ENCODE measurements around the gene DDX24.

DDX24 gene

DNA sequence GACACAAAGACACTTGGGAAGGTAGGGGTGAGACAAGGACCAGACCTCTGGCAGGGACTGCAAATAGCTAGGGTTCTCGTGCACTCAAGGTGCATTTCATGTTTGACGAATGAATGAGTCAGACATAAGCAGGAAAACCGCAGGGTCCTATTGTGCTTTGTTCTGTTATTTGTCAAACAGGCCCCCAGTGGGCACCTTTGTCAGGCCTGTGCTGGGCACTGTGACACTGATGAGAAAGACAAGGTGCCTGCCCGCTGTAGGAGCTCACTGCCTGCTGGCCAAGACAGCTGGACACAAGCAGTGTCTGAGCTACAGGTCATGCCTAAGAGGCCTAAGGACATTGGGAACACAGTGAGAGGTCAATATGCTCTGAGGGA is 52.6 kb downstream of the DDX24 start:
- DNase-seq, result no peak

DNA sequence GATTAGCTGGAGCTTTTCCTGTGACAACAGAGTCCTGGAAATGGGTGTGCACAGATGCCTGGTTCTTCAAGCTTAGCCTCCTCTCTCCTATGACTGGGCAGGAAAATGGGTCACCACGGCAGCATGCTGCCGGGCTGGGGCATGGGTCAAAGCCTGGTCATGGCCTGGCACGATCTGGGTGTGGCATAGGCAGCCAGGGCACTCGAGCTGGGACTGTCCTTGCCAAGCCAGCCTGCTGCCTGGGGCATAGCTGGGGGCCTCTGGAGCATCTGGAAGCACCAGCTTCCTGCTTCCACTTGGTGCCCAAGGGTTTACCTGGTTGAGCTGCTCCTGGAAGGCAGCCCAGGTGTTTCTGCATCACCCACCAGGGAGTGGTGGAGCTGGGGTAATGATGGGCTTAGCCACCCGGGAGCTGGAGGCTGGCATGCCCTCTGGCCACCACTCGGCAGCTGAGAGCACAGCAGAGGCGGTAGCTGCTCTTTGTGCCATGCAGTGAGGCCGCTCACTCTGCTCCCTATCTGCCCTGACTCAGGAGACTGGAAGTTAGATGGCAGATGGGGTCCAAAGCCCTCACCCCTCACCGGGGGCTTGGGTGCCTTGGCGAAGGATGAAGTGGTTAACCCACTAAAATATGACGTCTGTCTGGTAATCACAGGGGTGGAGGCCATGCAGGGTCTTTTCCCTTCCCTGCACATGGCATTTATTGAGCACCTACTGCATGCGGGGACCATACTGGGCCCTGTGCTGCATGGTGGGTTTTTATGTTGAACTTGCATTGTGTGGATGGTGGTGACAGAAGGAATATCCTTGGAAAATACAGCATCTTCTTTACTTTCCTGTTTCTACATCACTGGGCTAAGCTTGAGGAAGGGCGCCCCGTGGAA is 53.2 kb downstream of the DDX24 start:
- no peak for DNase-seq

- no peak for DNase-seq
Measured at GRCh38 chr14:94026889-94027469, 54.0 kb downstream of the DDX24 start.

- DNase-seq, result peak; percentile 96
Measured at GRCh38 chr14:94026173-94026888, 54.7 kb downstream of the DDX24 start, which contains the start of gene OTUB2. Gene OTUB2, plus strand, starts transcription at chr14:94026340. Its CDS starts 198 bp downstream, at chr14:94026538.

DNA sequence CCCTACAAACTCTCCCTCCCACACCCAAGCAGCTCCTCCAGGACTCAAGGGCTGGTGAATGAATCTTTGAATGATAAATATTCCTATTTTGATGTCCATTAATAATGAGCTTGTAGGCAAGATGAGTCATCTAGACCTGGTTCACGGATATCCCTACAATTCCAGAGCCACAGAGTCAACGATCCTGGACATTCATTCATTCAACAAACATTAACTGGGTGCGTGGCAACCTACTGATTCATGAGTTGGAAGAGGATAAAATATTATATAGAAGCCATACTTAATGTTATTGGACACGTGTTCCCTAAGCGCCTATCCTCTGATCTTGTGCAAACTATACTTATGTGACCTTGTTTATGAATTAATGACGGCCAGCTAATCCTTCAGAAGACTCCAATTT is 55.3 kb downstream of the DDX24 start:
- no peak for DNase-seq

DNA sequence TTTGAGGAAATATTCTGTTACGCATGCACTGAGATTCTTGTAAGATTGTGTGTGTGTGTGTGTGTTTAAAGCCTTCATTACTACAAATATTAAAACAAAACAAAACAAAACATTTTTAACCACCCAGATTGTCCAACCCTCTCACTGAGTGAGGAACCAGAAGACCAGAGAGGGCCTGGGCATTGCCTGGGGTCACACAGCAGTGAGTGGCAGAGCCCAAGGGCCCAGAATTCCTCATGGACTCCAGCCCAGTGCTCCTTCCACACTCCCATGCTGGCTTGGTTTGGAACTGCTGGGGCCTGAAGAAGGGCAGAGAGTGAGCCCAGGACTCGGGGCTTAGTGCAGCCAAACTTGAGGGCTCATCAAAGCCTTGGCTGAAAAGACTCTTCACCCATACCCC is 56.5 kb downstream of the DDX24 start:
- DNase-seq, result no peak

DNA sequence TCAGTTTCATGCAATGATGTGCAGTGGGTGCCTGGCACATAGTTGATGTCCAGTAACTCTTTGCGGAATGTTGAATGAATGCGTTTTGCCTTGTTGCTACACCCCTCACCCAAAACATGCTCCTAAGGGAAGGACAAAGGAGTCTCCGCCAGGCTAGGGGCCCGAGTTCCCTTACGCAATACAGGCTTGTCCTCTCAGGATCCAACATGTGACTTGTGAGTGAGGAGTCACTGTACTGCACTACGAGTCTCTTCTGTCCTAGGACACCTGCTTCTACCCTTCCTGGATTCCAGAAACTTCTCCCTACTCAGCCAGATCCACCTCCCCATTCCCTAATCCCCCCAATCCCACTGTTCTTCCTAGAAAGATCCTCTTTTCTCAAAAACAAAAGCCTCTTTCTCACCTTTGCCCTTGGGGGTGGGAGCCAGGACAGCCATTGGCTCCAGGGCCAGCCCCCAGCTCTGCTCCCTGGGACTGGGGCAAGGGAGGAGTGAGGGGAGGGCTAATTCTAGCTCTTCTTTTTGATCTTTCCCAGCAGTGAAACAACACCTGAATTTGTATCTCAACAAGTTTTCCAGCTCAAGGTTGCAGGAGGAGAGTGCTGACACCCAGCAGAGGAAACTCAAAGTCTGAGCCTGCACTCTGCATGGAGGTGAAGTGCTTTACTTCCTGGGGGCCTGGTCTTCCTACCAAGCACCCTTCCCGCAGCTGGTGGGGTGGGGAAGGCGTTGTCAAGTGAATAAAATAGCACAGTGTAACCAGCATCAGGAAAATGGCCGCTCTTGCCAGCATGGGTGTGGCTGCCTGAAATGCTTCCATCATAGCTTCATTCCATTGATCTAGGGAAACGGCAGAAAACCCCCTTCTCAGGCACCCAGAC is 58.2 kb downstream of the DDX24 start:
- no peak for DNase-seq

DNA sequence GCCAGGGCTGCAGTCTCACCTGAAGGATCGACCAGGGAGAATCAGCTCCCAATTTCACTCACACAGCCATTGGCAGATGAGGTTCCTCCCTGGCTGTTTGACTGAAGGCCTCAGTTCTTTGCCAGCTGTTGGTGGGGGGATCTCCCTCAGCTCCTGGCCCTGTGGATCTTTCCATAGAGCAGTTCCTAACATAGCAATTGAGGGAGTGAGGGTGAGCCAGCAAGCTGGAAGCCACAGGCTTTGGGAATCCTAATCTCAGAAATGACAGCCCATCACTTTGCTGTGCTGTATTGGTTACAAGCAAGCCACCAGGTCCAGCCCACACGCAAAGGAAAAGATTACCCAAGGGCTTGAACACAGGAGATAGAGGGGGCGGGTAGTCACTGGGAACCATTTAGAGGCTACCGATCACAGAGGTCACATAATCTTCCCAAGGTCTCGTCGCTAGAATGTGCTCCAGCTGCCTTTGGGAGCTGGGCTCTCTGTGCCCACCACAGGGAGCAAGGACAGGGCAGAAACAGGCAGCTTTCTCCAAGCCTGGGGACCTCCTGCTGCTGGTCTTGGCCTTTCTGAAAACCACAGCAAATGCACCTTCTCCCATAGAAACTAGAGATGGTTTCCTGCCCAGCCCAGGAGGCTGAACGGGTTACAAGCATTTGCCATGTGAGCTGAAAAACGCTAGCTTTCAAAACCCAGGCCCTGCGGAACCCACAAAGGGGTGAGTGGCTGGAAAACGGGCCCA is 59.4 kb downstream of the DDX24 start:
- DNase-seq, result no peak

GRCh38 chr14:94021001-94021400 is 60.0 kb downstream of the DDX24 start:
- DNase-seq, result no peak

DNA sequence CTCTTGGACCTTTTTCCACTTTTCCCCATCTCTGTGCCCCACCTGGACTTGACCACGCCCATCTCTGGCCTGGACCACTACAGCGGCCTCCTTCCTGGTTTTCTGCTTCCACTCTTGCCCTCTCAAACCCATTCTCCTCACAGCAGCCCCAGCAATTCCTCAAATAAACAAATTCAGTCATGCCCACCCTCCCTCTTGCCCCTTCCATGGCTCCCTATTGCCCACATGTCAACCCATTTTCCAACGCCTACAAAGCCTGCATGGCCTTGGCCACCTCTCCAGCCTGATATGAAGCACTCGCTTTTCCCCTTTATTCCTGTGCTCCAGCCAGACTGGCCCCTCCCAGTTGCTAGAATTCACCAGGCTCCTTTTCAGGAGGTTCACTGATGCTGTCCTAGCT is 60.7 kb downstream of the DDX24 start:
- DNase-seq, result no peak

DNA sequence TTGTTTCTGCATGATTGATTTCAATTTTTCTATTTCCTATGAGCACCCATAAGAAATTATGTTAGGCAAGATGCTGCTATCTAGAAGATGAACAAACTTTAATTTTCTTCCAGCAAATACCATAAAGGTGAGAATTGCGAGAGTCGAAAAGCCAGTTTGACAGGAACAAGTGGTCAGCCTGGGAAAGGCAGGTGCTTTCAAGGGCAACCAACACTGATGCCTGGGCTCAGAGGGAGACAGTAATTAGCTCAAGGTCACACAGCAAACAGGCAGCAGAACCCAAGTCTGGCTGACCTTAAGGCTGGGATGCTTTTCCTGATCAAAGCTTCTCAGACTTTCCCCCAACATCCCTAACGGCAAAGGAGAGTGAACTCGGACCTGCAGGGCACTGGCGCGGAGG is 61.7 kb downstream of the DDX24 start:
- no peak for DNase-seq

GRCh38 chr14:94018308-94018707 is 62.7 kb downstream of the DDX24 start:
- DNase-seq, result no peak

DNA sequence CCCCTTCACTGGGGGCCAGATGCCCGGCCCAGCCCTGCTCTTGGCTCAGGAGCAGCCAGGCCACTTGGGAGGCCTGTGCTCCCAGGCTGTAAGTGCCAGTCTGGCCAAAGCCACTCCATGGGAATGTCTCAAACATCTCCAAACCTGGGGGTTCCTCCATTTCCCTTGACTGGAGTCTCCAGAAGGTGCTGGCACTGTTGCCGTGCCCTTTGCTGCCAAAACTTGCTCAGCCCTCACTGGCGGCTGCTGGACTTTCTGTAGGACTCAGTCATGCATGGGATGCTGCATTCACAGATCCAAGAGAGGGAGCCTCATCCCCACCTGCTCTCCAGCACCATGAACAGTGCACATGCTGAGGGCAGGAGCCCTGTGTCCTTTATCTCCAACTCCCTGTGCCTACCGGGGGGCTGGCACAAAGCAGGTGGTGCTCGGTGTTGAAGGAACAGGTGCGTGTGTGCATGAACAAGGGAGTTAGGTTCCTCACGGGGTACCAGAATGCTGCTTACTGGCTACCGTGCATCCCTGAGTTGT is 64.5 kb downstream of the DDX24 start:
- DNase-seq, result no peak

- no peak for DNase-seq
Measured at GRCh38 chr14:94015223-94015622, 65.8 kb downstream of the DDX24 start.

- DNase-seq, result no peak
Measured at GRCh38 chr14:94014382-94014781, 66.6 kb downstream of the DDX24 start.

DNA sequence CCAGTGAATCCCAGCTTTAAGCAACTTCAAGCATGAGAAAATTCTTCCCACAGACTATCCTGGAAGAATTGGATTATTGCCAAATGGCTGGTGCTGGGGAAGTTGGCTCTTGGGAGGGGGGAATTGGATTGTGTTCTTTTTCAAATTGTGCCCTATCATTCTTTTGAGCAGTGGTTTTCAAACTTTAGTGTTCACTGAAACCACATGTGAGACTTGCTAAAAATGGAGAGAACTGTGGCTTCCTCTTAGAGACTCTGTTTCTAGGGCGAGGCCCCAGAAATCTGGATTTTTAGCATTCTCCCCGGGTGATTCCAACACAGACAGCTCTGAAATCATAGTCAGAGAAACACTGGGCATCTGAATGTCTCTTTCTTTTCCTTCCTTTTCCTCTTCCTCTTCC is 69.2 kb downstream of the DDX24 start:
- no peak for DNase-seq

- no peak for DNase-seq
Measured at GRCh38 chr14:94010625-94011024, 70.4 kb downstream of the DDX24 start.

- no peak for DNase-seq
Measured at GRCh38 chr14:94009767-94010166, 71.2 kb downstream of the DDX24 start.

- DNase-seq, result no peak
Measured at GRCh38 chr14:94008234-94008633, 72.8 kb downstream of the DDX24 start.

GRCh38 chr14:94005324-94006073 is 75.5 kb downstream of the DDX24 start:
- no peak for DNase-seq

DNA sequence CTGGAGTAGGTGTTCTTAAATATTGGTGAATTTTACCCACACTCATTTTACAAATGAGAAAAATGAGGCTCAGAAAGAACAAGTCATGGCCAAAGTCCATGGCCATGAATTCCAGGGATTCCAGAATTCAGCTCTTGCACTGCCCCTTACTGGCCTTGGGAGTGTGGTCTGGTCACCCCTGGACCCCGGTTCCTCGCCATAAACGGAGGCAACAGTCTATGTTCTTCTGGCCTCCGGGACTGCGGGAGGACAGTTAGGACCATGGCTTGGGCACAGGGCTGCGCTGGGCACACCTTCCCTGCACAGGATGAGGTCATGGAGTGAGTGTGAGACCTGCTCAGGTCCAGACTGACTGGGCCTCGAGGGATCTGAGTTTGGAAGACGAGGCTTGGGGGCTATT is 77.0 kb downstream of the DDX24 start:
- DNase-seq, result no peak
